Stomach (tissue), 9 donors: Measurements from ENCODE around the gene ATXN7L3B. TPM values are rescaled to one million over a fixed set of nuclear protein-coding genes. Genes with fewer than 3 reads are reported as not detected.

Experiments
- DNase-seq, 2 donors: peaks; one replicate each; pipeline versions ENCODE4 v3.0.0 to v3.0.0-alpha.2; 2013 to 2019
- H3K27ac ChIP-seq, 5 donors: fragments of 200-600 bp in 4 of 5; sonication (generic) in 4 of 5; one replicate each; pipeline ENCODE4 v1.5.1; 2013 to 2019; ENCODE audit warnings: mild to moderate bottlenecking in 1 of 5, moderate library complexity in 1 of 5
- H3K27me3 ChIP-seq, 3 donors: fragments of 200-600 bp; sonication (generic); one replicate each; pipeline ENCODE4 v1.5.1; 2017 to 2019; ENCODE audit warnings: mixed run types in 1 of 3
- H3K36me3 ChIP-seq, 4 donors: fragments of 200-600 bp; sonication (generic); 1 replicate in 3 of 4; 2 replicates in 1 of 4; pipeline ENCODE4 v1.5.1; 2016 to 2019
- H3K4me1 ChIP-seq, 4 donors: fragments of 200-600 bp; sonication (generic); one replicate each; pipeline ENCODE4 v1.5.1; 2016 to 2019
- H3K4me3 ChIP-seq, 4 donors: fragments of 200-600 bp; sonication (generic) in 3 of 4; one replicate each; pipeline ENCODE4 v1.5.1; 2016 to 2019; ENCODE audit warnings: mild to moderate bottlenecking in 1 of 4
- H3K9me3 ChIP-seq, 4 donors: fragments of 200-600 bp; sonication (generic); one replicate each; pipeline ENCODE4 v1.5.1; 2016 to 2019
- CTCF ChIP-seq, 7 experiments: fragments of 450-650 bp in 4 of 7; fragments of 200-600 bp in 3 of 7; sonication (generic) in 3 of 7; IDR thresholded peaks; one replicate each; pipeline ENCODE4 v1.5.1; 2016 to 2019; ENCODE audit warnings: antibody characterized with exemption in 7 of 7, control low read depth in 2 of 7, mild to moderate bottlenecking in 1 of 7
- EP300 ChIP-seq: sonication (generic); formaldehyde crosslinking; IDR thresholded peaks from one replicate; pipeline ENCODE4 v1.6.1; 2017; ENCODE audit warnings: antibody characterized with exemption
- POLR2A ChIP-seq, 4 donors: fragments of 450-650 bp; IDR thresholded peaks; one replicate each; pipeline ENCODE4 v1.6.1; 2016; ENCODE audit warnings: antibody characterized with exemption in 4 of 4, control low read depth in 2 of 4, mild to moderate bottlenecking in 1 of 4, moderate library complexity in 1 of 4
- POLR2AphosphoS5 ChIP-seq, 3 donors: sonication (generic); formaldehyde crosslinking; IDR thresholded peaks; one replicate each; pipeline ENCODE4 v1.6.1; 2016; ENCODE audit warnings: antibody characterized with exemption in 3 of 3
- WGBS, 5 donors: extraction: QIAGEN DNeasy Blood & Tissue Kit in 3 of 5; methylation state at CpG; one replicate each; pipeline versions ENCODE4 v1.1.5 to v1.1.7; 2013 to 2018; 5-methylcytosine and 5-hydroxymethylcytosine counted together
- intact Hi-C: fragments of 100-400 bp; cut with DNase I; formaldehyde crosslinking; loops from one replicate; pipeline ENCODE4 v1.15.1; 2023; ENCODE audit warnings: low total_unique reads
- polyA plus RNA-seq, 3 donors: library from polyadenylated mRNA; stranded (reverse); fragments of 200-250 nt; gene quantifications; one replicate each; pipeline ENCODE4 v1.2.3, GENCODE V29; 2013
- total RNA-seq, 5 donors: library from RNA; depleted of rRNA; stranded (reverse); fragments of >200 nt; gene quantifications; one replicate each; pipeline versions ENCODE4 v1.1.0 to v1.2.3, GENCODE V29; 2014 to 2016
- donor health status: healthy with polysubstance abuse.
- donor health status: Bipolar disorder and iron deficiency.
- donor health status: healthy.

The ATXN7L3B gene
- total and polyA plus RNA-seq, 8 donors = 14.2 to 59.8 (median 26.5) TPM

- Histone ChIP-seq H3K27me3 (no peaks in the 10 kb centered on the region), H3K27ac (peak overlapping the region in 4 of 5 donors; percentile 92 to 97 (median 94)), H3K36me3 (peaks cover 0 to 25% (median 14%) of the 10 kb centered on the region in 4 donors), H3K4me1 (peaks cover 31 to 61% (median 49%) of the 10 kb centered on the region in 4 donors), H3K9me3 (no peaks in the 10 kb centered on the region), H3K4me3 (peak overlapping the region; percentile 62 to 75 (median 70))
- TF ChIP-seq CTCF (IDR thresholded peaks at IDR 0.05) = no peak
- no peak for TF ChIP-seq POLR2AphosphoS5 (IDR thresholded peaks at IDR 0.05)
- no peak for TF ChIP-seq EP300
- peak in 1 of 2 donors; percentile 9 for DNase-seq
- WGBS, 5 donors = 29 to 62% (median 33%) methylated on average over 4 of the region's 4 CpGs
- intact Hi-C loops = no loop called here
Measured at GRCh38 chr12:74539261-74539660, 1.6 kb downstream of the ATXN7L3B start.

- Histone ChIP-seq H3K4me1 (peaks cover 31 to 64% (median 49%) of the 10 kb centered on the region in 4 donors), H3K36me3 (peaks cover 0 to 25% (median 14%) of the 10 kb centered on the region in 4 donors), H3K9me3 (no peaks in the 10 kb centered on the region), H3K27me3 (no peaks in the 10 kb centered on the region), H3K27ac (peak overlapping the region; percentile 50 to 97 (median 94)), H3K4me3 (peak overlapping the region; percentile 62 to 75 (median 70))
- TF ChIP-seq CTCF (IDR thresholded peaks at IDR 0.05) (no peak), POLR2AphosphoS5 (IDR thresholded peaks at IDR 0.05) (no peak), POLR2A (IDR thresholded peaks at IDR 0.05) (no peak), EP300 (no peak)
- WGBS, 5 donors = 14 to 35% (median 30%) methylated on average over 6 of the region's 6 CpGs
- intact Hi-C loops = no loop called here
- peak in 1 of 2 donors; percentile 7 for DNase-seq
Measured at GRCh38 chr12:74539765-74540526, 2.3 kb downstream of the ATXN7L3B start.

GRCh38 chr12:74541074-74541473 is 3.4 kb downstream of the ATXN7L3B start:
- Histone ChIP-seq H3K36me3 (peaks cover 0 to 25% (median 14%) of the 10 kb centered on the region in 4 donors), H3K4me3 (peak overlapping the region; percentile 62 to 75 (median 70)), H3K4me1 (peaks cover 31 to 71% (median 49%) of the 10 kb centered on the region in 4 donors), H3K27me3 (no peaks in the 10 kb centered on the region), H3K27ac (peak overlapping the region in 2 of 5 donors; percentile 7 to 95), H3K9me3 (no peaks in the 10 kb centered on the region)
- no peak for DNase-seq
- intact Hi-C loops = no loop called here
- no peak for TF ChIP-seq POLR2AphosphoS5 (IDR thresholded peaks at IDR 0.05)
- TF ChIP-seq POLR2A (IDR thresholded peaks at IDR 0.05) = no peak
- WGBS, 5 donors = 39 to 67% (median 57%) methylated on average over 3 of the region's 3 CpGs

GRCh38 chr12:74547249-74547648 is 9.6 kb downstream of the ATXN7L3B start:
- H3K4me3 ChIP-seq = no peak overlapping the region
- no peaks in the 10 kb centered on the region for H3K27me3 ChIP-seq
- H3K36me3 ChIP-seq = peaks cover 0 to 10% (median 2%) of the 10 kb centered on the region in 4 donors
- TF ChIP-seq CTCF (IDR thresholded peaks at IDR 0.05) = no peak
- no peak for TF ChIP-seq POLR2AphosphoS5 (IDR thresholded peaks at IDR 0.05)
- no peak for TF ChIP-seq EP300
- no peak for TF ChIP-seq POLR2A (IDR thresholded peaks at IDR 0.05)
- H3K4me1 ChIP-seq = peaks cover 0 to 27% (median 7%) of the 10 kb centered on the region in 4 donors
- no peak overlapping the region for H3K27ac ChIP-seq
- DNase-seq = no peak
- WGBS, 5 donors = 50 to 84% (median 59%) methylated on average over 2 of the region's 2 CpGs
- intact Hi-C loops = no loop called here
- H3K9me3 ChIP-seq = no peaks in the 10 kb centered on the region

- intact Hi-C loops = no loop called here
- no peaks in the 10 kb centered on the region for H3K4me1 ChIP-seq
- no peaks in the 10 kb centered on the region for H3K9me3 ChIP-seq
- no peak for DNase-seq
- TF ChIP-seq POLR2AphosphoS5 (IDR thresholded peaks at IDR 0.05) = no peak
- no peak for TF ChIP-seq CTCF (IDR thresholded peaks at IDR 0.05)
- no peak for TF ChIP-seq EP300
- TF ChIP-seq POLR2A (IDR thresholded peaks at IDR 0.05) = no peak
- H3K4me3 ChIP-seq = no peak overlapping the region
- 91 to 96% (median 94%) methylated on average over 3 of the region's 3 CpGs for WGBS, 5 donors
- H3K27ac ChIP-seq = no peak overlapping the region
- no peaks in the 10 kb centered on the region for H3K27me3 ChIP-seq
- peaks cover 0 to 8% (median 0%) of the 10 kb centered on the region in 4 donors for H3K36me3 ChIP-seq
Measured at GRCh38 chr12:74551291-74551690, 13.7 kb downstream of the ATXN7L3B start.
